ENCODE results near the gene PPP1R2.

GRCh38 chr3:195522254-195523023 is 20.7 kb downstream of the PPP1R2 start:
- TF ChIP-seq EP300 (IDR thresholded peaks at IDR 0.05; ENCODE audit: borderline replicate concordance in 1 of 2, low read depth in 1 of 2, low read length in 1 of 2) = no peak
- peak; percentile 85 for TF ChIP-seq CTCF (IDR thresholded peaks at IDR 0.05)
- no peak for TF ChIP-seq FOXJ3 (CRISPR knock-in tag; IDR thresholded peaks at IDR 0.05)
- no peak for TF ChIP-seq EZH2phosphoT487 (IDR thresholded peaks at IDR 0.05; ENCODE audit: borderline replicate concordance, low read depth)
- TF ChIP-seq NFIC (IDR thresholded peaks at IDR 0.05; ENCODE audit: borderline replicate concordance) = no peak
- TF ChIP-seq, protein P1, sequence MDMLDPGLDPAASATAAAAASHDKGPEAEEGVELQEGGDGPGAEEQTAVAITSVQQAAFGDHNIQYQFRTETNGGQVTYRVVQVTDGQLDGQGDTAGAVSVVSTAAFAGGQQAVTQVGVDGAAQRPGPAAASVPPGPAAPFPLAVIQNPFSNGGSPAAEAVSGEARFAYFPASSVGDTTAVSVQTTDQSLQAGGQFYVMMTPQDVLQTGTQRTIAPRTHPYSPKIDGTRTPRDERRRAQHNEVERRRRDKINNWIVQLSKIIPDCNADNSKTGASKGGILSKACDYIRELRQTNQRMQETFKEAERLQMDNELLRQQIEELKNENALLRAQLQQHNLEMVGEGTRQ (IDR thresholded peaks at IDR 0.05; ENCODE audit: borderline replicate concordance, low read depth, low read length) = no peak
- no peak for TF ChIP-seq USF1 (IDR thresholded peaks at IDR 0.05; ENCODE audit: borderline replicate concordance, low read depth)
- no peak for TF ChIP-seq YY1 (IDR thresholded peaks at IDR 0.05; ENCODE audit: low read depth)

All from SK-N-SH (cell line).